HG03558 (cell line): ENCODE measurements around the gene CIDEC.
"Not testable (repeated sequence)": the region's sequence is repeated elsewhere in the genome, so short reads cannot be mapped to it uniquely, and the experiment has no call there.

Experiments
- ATAC-seq: cut with Tn5 transposase; IDR thresholded peaks from one replicate; pipeline ENCODE4 v1.9.1; 2021; ENCODE audit warnings: moderate number of reproducible peaks; ENCODE audit not compliant: unreplicated experiment; ENCODE audit errors: extremely low read depth

CIDEC gene

DNA sequence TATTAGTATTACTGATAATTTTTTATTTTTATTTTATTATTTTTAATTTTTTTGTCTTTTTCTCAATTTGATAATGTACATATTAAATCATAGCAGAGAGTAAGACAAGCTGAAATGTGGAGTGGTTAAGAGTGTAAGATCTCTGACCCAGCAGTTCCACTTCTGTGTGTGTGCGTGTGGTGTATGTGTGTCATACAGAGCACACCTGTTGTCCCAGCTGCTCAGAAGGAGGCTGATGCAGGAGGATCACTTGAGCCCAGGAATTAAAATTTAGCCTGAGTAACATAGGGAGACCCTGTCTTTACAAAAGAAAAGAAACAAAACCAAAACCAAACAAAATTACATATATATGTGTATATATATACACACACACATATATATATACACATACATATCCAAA is 1.4 kb upstream of the CIDEC start:
- ATAC-seq, result no peak

DNA sequence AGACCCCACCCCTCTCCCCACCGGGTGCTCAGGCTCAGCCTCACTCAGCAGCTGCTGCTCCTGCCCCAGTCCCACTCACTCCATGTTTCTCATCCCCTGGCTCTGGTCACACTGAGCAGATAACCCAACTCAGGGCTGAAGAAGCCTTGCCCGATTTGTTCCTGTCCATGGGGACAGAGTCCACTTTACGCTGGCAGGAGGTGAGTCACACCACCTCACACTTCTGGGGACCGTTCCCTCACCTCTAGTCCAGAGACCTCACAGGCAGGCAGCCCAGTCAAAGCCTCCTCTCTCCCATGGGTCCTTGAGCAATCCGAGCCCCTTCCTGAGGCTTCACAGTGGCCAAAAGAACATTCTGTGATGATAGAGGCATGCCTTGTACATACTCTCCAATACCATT is 1.4 kb downstream of the CIDEC start:
- no peak for ATAC-seq

DNA sequence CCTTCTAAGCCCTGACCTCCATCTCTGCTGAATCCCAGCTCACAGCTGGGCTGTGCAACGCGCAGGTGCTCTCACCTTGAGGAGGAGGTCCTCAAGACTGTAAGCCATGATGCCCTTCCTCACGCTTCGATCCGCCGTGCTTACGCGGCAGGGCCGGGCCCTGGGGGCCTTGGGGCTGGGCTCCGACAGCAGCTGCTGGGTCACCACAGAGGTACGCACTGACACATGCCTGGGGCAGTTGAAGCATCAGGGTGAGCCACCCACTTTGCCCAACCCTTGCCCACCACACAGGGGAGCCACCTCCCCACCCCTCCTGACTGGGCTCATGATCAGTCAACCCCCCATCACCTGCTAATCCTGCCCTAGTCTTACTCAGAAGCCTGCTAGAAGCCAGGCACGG is 3.1 kb downstream of the CIDEC start:
- ATAC-seq, result no peak

DNA sequence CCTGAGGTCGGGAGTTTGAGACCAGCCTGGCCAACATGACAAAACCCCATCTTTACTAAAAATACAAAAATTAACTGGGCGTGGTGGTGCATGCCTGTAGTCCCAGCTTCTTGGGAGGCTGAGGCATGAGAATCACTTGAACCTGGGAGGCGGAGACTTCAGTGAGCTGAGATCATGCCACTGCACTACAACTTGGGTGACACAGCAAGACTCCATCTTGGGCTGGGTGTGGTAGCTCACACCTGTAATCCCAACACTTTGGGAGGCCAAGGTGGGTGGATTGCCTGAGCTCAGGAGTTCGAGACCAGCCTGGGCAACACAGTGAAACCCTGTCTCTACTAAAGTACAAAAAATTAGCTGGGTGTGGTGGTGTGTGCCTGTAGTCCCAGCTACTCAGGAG is 3.8 kb downstream of the CIDEC start:
- not testable (repeated sequence) for ATAC-seq

DNA sequence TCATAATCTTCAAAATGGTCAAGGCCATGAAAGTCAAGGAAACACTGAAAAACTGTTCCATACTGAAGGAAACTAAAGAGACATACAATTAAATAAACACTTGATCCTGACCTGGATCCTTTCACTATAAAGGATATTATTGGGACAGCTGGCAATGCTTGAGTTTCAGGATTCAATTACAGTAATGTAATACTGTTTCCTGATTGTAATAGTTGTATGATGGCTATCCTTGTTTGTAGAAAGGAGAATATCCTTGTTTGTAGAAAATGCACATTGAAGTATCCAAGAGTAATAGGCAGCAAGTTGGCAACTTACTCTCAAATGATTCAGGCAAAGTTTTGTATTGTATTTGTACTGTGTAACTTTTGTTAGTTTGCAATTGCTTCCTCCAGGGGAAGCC is 4.6 kb downstream of the CIDEC start:
- ATAC-seq, result no peak

DNA sequence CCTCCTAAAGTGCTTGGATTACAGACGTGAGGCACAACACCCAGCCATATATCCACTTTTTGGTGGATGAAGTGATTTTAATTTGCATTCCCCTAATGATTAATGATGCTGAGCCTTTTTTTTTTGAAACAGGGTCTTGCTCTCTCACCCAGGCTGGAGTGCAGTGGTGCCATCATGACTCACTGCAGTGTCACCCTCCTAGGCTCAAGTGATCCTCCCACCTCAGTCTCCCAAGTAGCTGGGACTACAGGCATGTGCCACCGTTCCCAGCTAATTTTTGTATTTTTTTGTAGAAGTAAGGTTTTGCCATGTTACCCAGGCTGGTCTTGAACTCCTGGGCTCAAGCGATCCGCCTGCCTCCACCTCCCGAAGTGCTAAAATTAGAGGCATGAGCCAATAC is 8.0 kb downstream of the CIDEC start:
- ATAC-seq, result not testable (repeated sequence)

DNA sequence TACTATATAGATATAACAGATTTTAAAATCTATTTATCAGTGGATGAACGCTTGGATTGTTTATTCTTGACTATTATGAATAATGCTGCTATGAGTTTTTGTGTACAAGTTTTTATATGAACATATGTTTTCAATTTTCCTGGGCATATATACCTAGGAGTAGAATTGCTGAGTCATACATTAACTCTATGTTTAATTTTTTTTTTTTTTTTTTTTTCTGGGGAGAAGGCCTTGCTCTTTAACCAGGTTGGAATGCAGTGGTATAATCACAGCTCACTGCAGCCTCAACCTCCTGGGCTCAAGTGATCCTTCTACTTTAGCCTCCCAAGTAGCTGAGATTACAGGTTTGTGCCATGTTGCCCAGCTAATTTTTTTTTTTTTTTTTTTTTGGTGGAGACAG is 9.1 kb downstream of the CIDEC start:
- ATAC-seq, result no peak

DNA sequence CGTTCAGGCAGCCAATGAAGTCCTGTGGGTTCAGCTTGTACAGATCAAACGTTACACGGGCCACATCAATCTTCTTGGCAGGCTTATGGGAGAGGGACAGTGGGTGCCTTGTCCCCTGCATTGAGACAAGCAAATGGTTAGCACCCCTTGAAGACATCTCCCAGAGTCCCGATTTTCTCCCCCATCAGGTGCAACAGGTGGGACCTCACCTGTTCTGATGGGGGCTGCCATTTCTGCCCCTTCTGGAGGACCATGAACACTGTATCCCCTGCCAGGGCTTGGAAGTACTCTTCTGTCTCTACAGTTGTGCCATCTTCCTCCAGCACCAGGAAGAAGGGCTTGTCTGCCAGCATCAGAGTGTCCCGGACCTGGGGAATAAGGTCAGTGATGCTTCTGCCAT is 10.1 kb downstream of the CIDEC start:
- no peak for ATAC-seq

DNA sequence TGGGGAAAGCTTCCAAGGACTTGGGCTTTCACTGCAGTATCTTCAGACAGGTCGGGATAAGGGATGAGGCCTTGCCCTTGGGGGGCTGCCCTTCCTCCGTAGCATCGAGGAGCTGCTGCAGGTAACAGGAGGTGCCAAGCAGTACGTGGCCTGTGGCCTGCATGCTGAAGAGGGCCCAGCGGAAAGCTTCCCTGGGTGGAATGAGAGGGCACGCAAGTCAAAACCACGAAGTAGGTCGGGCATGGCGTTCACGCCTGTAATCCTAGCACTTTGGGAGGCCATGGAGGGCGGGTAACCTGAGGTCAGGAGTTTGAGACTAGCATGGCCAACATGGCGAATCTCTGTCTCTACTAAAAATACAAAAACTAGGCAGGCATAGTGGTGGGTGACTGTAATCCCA is 12.9 kb downstream of the CIDEC start:
- no peak for ATAC-seq

DNA sequence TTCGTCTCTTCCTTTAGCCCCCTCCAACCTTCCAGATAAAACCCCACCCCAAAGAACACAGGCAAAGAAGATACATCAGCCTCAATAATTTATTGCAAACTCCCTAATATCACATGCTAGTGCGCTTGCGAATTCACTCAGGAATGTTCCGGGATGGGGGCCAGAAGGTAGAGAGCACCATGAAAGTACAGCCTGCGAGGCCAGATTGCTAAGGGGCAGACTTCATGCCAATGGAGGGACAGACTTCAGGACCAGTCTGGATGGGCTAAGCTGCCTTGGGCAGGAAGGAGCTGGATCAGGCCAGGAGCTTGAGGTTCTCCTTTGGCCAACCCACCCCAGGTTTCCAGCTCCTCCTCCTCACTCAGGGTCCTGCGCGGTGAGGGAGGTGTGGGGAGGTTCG is 13.4 kb downstream of the CIDEC start:
- ATAC-seq, result no peak

DNA sequence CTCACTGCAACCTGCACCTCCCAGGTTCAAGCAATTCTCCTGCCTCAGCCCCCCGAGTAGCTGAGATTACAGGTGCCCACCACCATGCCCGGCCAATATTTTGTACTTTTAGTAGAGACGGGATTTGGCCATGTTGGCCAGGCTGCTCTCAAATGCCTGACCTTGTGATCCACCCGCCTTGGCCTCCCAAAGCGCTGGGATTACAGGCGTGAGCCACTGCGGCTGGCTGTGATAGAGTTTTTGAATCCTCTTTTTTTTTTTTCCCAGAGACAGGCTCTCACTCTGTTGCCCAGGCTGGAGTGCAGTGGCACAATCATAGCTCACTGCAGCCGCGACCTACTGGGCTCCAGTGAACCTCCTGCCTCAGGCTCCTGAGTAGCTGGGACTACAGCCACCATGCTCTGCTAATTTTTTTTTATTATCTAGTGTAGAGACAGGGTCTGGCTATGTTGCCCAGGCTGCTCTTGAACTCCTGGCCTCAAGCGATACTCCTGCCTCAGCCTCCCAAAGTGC is 14.9 kb downstream of the CIDEC start:
- not testable (repeated sequence) for ATAC-seq

DNA sequence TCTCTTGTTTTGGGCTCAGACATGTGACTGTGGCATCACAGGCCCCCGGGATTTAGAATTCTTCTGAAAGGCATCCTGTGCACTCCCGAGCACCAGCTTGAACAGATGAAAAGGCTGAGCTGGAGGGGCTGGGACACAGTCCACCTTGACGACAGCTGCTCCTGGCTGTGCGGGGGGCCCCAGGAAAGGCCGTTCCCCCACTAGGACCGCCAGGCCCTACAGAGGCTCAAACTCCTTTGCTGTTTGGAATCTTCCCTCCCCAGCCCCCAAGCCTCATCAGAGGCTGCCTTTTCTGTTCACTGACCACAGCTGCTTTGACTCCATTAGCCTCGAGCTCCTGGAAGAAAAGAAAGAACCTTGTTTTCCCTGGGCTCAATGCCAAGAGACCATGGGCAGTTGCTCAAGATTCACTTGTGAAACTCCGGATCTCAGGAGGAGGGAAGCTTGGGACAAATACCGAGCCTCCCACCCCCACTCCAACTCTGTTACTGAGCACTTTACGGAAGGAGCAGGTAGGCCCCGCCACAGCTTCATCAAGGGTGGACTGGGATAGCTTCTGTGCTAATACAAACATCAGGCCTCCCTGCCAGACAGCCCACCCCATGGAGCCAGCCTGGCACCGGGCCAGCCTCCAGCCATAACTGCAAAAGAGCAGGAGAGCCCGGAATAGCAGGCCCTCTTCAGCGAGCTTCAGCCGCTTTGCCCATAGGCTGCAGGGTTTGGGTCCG is 15.7 kb downstream of the CIDEC start:
- no peak for ATAC-seq

DNA sequence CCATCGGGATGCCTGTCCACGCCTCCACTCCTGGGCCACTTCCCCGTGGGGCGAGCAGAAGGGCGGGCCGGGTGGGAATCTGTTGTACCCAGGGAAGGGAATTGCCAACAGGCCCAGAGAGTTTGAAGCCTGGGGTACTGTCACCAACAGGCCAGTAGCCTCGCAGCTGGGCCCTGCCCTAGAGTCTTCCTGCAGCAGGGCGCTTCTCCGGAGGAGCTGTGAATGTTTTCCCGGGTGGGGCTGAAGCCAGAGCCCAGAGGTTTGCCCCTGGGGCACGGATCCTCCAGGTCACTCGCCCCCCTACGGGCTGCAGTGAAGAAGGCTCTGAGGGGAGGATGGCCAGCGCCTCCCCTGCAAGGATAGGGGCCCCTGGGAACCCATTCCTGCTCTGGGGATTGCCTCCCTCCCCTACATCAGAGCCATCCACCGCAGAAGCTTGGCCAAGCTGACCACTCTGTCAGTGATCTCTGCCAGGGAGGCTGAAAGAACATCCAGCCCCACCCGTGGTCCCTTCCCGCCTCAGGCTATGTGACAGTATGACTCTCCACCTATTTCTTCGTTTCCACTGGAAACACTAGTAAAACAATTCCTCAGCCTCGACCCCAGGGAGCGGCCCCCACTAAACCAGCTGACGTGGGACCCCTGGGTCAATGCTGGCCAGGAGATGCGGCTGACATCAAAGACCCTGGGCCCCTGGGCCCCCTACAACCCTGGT is 16.8 kb downstream of the CIDEC start:
- ATAC-seq, result no peak

DNA sequence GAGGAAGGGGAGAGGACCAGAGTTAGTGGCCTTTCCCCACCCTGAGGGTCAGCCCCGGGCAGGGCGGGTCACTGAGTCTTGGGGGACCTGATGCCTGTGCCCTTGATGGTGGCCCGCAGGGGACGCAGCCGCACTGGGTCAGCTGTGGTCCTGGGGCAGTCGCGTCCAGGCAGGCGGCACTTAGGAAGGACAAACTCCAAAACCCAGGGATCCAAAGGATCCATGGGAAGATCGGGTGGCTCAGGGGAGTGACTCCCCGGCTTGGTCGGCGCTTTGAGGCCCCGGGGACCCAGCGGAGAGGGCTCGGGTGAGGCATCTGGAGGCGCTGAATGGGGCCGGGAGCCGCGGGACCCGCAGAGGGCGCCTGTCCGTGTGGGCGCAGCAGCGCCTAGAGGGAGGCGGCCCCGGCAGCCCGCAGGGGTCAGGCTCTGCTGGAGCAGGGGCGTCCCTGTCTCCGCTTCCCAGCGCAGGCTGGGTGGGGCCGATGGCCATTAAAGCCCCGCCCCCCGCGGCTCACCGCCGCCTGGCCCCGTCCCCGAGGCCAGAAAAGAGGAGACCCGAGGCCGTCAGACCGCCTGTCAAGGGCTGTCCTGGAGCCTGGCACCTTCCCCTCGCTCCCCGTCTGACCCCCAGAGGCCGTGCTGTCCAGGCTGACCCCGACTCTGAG is 17.5 kb downstream of the CIDEC start:
- no peak for ATAC-seq

DNA sequence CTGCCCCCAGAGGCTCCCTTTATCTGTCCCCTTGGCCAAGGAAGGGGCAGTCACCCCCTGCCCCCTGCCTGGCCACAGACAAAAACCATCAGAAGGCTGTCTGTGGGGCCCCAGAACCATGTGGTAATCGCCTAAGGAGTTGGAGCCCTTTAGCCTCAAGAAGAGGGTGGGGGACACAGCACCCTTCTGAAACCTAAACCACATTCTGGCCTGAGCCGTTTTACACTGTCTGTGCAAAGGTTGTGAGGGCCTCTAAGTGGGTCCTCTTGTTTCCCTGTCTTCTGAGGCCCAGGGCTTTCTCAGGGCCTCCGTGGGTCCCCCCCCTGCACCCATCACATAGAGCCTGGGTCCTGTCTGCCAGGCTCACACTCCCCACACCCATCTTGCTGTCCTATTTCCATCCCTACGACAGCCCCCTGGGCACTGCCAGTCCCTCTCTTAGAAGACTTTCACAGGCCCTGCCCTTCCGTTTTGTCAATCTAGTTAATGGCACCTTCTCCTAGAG is 18.4 kb downstream of the CIDEC start:
- no peak for ATAC-seq

DNA sequence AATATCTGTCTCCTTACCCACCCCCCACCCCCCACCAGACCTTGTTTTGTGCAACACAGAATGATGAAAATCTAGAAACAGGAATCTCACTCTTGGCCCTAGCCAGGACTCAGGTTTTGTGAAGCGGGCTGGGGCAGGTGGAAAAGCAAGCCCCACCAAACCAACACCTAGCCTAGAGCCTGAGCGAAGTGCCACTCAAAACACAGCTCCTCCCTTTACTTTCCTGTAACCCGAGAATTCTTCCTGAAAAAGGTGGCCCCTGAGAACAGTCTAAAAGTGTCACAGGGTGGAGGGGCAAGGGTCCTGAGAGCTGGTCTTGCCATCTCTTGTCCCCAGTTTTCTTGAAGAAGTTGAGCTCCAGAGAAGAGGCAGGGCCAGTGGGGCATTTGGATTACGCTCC is 18.9 kb downstream of the CIDEC start:
- no peak for ATAC-seq

DNA sequence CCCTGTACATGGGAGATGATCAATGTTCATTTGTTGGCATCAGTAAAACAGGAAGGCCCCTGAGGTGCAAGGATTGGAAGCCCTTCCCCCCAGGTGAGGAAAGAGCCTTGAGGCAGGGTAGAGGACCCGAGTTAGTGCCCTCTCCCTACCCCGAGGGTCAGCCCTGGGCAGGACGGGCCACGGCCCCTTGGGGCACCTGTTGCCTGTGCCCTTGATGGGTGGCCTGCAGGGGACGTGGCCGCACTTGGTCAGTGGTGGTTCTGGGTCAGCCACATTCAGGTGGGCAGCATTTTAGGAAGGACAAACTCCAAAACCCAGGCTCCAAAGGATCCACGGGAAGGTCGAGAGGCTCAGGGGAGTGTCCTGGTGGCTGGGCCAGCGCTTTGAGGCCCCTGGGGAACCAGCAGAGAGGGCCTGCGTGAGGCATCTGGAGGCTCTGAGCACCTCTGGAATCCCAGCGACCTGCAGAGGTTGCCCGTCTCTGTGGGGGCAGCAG is 20.5 kb downstream of the CIDEC start:
- no peak for ATAC-seq

DNA sequence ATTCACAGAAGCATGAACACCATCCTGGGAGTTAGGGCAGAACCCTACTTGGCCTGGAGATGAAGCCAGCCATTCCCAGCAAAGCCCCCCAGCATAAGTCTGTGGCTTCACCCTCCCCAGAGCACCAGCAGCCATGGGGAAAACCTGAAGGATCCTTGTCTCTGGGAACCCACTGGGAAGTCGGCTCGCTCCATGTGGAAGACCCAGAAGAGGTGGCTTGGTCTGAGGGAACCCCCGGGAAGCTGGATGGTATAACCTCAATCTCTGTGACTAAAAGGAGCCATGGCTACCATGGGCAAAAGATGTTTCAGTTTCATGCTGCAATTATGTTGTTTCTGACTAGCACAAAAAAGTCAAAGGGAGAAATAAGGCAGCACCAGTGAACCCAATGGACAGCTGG is 24.5 kb downstream of the CIDEC start:
- no peak for ATAC-seq

DNA sequence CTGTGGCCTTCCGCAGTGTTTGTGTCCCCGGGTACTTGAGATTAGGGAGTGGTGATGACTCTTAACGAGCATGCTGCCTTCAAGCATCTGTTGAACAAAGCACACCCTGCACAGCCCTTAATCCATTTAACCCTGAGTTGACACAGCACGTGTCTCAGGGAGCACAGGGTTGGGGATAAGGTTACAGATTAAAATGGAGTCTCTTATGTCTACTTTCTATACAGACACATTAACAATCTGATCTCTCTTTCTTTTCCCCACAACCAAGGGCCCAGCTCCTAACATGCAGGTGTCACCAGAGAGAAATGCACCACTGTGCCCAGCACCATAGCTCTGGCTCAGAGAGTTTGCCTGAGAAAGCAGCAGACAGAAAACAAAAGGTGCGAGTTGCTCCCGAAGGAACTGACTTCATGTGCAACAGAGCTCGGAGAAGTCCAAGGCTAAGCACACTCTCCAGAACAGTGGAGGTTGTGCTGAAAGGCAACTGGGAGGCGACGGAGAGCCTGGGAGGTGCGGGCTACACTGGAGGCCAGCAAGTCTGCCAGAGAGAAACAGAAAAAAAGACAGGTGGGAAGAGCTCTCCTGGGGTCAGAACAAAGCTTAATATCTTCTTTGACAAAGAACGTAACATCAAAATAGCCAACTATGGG is 25.6 kb downstream of the CIDEC start:
- ATAC-seq, result not testable (repeated sequence)

DNA sequence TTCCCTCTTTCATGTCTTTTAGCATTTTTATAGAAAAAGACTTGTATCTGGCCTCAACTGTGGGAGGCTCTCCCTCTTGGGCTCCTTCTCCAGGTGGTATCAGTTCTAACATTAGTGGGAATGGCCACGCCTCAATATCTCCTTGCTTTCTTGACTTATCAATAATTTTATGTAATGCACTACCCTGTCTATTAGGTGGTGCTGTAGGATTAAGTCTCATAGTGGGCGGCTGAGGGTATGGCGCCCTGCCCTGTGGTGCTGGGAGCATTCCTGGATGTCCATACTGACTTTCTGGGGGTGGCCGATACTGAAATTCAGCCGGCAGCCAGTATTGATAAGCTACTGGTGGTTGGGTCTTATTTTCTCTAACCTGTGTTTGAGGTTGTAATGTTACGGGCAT is 27.5 kb downstream of the CIDEC start:
- no peak for ATAC-seq
